ENCODE measurements around the gene PLK5.

The PLK5 gene

GRCh38 chr19:1521636-1522035 is 2.2 kb upstream of the PLK5 start:
- TF ChIP-seq GABPA (IDR thresholded peaks at IDR 0.05; ENCODE audit: low read depth) (no peak), POLR2AphosphoS5 (IDR thresholded peaks at IDR 0.05; ENCODE audit: low read depth) (no peak), SPI1 (IDR thresholded peaks at IDR 0.05; ENCODE audit: borderline replicate concordance, low read depth) (no peak)
- TF ChIP-seq, protein P1, sequence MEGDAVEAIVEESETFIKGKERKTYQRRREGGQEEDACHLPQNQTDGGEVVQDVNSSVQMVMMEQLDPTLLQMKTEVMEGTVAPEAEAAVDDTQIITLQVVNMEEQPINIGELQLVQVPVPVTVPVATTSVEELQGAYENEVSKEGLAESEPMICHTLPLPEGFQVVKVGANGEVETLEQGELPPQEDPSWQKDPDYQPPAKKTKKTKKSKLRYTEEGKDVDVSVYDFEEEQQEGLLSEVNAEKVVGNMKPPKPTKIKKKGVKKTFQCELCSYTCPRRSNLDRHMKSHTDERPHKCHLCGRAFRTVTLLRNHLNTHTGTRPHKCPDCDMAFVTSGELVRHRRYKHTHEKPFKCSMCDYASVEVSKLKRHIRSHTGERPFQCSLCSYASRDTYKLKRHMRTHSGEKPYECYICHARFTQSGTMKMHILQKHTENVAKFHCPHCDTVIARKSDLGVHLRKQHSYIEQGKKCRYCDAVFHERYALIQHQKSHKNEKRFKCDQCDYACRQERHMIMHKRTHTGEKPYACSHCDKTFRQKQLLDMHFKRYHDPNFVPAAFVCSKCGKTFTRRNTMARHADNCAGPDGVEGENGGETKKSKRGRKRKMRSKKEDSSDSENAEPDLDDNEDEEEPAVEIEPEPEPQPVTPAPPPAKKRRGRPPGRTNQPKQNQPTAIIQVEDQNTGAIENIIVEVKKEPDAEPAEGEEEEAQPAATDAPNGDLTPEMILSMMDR (IDR thresholded peaks at IDR 0.05; ENCODE audit: insufficient read depth, low read length): no peak
- TF ChIP-seq, protein P2, sequence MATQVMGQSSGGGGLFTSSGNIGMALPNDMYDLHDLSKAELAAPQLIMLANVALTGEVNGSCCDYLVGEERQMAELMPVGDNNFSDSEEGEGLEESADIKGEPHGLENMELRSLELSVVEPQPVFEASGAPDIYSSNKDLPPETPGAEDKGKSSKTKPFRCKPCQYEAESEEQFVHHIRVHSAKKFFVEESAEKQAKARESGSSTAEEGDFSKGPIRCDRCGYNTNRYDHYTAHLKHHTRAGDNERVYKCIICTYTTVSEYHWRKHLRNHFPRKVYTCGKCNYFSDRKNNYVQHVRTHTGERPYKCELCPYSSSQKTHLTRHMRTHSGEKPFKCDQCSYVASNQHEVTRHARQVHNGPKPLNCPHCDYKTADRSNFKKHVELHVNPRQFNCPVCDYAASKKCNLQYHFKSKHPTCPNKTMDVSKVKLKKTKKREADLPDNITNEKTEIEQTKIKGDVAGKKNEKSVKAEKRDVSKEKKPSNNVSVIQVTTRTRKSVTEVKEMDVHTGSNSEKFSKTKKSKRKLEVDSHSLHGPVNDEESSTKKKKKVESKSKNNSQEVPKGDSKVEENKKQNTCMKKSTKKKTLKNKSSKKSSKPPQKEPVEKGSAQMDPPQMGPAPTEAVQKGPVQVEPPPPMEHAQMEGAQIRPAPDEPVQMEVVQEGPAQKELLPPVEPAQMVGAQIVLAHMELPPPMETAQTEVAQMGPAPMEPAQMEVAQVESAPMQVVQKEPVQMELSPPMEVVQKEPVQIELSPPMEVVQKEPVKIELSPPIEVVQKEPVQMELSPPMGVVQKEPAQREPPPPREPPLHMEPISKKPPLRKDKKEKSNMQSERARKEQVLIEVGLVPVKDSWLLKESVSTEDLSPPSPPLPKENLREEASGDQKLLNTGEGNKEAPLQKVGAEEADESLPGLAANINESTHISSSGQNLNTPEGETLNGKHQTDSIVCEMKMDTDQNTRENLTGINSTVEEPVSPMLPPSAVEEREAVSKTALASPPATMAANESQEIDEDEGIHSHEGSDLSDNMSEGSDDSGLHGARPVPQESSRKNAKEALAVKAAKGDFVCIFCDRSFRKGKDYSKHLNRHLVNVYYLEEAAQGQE (IDR thresholded peaks at IDR 0.05; ENCODE audit: insufficient replicate concordance, low read depth): no peak
- H3K27ac ChIP-seq (replicated peaks): no peak overlapping the region

DNA sequence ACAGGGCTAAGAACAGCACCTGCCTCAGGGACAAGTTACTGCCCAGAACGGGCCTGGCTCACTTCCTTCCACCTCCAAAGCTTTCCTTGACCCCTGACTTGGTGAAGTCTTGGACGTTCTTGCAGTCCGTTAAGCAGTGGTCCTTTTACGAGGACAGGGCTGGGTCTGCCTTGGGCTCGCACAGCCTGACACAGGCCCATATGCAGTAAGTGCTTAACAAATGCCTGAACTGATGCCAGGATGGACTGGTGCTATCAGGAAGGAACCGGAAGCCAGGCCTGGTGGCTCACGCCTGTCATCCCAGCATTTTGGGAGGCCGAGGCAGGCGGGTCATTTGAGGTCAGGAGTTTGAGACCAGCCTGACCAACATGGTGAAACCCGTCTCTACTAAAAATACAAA is 1.8 kb upstream of the PLK5 start:
- TF ChIP-seq, protein P1 (IDR thresholded peaks at IDR 0.05; ENCODE audit: insufficient read depth, low read length): no peak
- TF ChIP-seq GABPA (IDR thresholded peaks at IDR 0.05; ENCODE audit: low read depth): no peak
- TF ChIP-seq, protein P2 (IDR thresholded peaks at IDR 0.05; ENCODE audit: insufficient replicate concordance, low read depth): no peak
- TF ChIP-seq POLR2AphosphoS5 (IDR thresholded peaks at IDR 0.05; ENCODE audit: low read depth): no peak
- TF ChIP-seq SPI1 (IDR thresholded peaks at IDR 0.05; ENCODE audit: borderline replicate concordance, low read depth): no peak
- no peak for DNase-seq (ENCODE audit: low read depth in 1 of 2, low spot score in 1 of 2)
- no peak overlapping the region for H3K4me3 ChIP-seq (replicated peaks; ENCODE audit: insufficient read depth, low read length)
- H3K27ac ChIP-seq (replicated peaks): no peak overlapping the region
- H3K27me3 ChIP-seq (ENCODE audit: insufficient read depth, poor library complexity, severe bottlenecking): peaks cover 22% of the 10 kb centered on the region

More at GRCh38 chr19:1521636-1522035, 2.2 kb upstream of the PLK5 start:
- H3K4me3 ChIP-seq (replicated peaks; ENCODE audit: insufficient read depth, low read length): no peak overlapping the region
- no peak for DNase-seq (ENCODE audit: low read depth in 1 of 2, low spot score in 1 of 2)
- peaks cover 22% of the 10 kb centered on the region for H3K27me3 ChIP-seq (ENCODE audit: insufficient read depth, poor library complexity, severe bottlenecking)

GRCh38 chr19:1522838-1523237 is 1.0 kb upstream of the PLK5 start:
- Histone ChIP-seq H3K27me3 (ENCODE audit: insufficient read depth, poor library complexity, severe bottlenecking) (peaks cover 22% of the 10 kb centered on the region), H3K4me3 (replicated peaks; ENCODE audit: insufficient read depth, low read length) (no peak overlapping the region), H3K27ac (replicated peaks) (no peak overlapping the region)
- TF ChIP-seq GABPA (IDR thresholded peaks at IDR 0.05; ENCODE audit: low read depth) (no peak), POLR2AphosphoS5 (IDR thresholded peaks at IDR 0.05; ENCODE audit: low read depth) (no peak), SPI1 (IDR thresholded peaks at IDR 0.05; ENCODE audit: borderline replicate concordance, low read depth) (no peak)
- TF ChIP-seq, protein P2 (IDR thresholded peaks at IDR 0.05; ENCODE audit: insufficient replicate concordance, low read depth): no peak
- TF ChIP-seq, protein P1 (IDR thresholded peaks at IDR 0.05; ENCODE audit: insufficient read depth, low read length): no peak
- DNase-seq (ENCODE audit: low read depth in 1 of 2, low spot score in 1 of 2): no peak

All from HL-60 (cell line).